ENCODE data around the gene IL27RA. TPM values are rescaled to one million over a fixed set of nuclear protein-coding genes. Genes with fewer than 3 reads are reported as not detected.

Gene IL27RA
- polyA plus RNA-seq, 1 experiment, result 6.6 TPM

- peak; percentile 100 for DNase-seq (ENCODE audit: low read depth)
- no peak for TF ChIP-seq CTCF (IDR thresholded peaks at IDR 0.05; ENCODE audit: insufficient read depth, low read depth, low read length)
- ChIA-PET CTCF (interaction anchor here (1.0 to 2.5 kb wide), 3 partner anchors 26 to 119 kb away, joined by 3 to 7 read pairs (median 3); partner anchors contain the start of genes IL27RA and MISP3), POLR2A (interaction anchor here (0.5 kb wide), 1 partner anchor 87 kb away, joined by 4 read pairs; no protein-coding TSS in a partner anchor)
- Histone ChIP-seq H3K4me3 (ENCODE audit: low read depth, low read length) (peak within 1 kb of the TSS; percentile 92), H3K36me3 (ENCODE audit: control insufficient read depth, insufficient read depth, low read length) (no peaks in the 10 kb centered on the region), H3K27me3 (ENCODE audit: control insufficient read depth, insufficient read depth, low read length) (no peaks in the 10 kb centered on the region)
Measured at GRCh38 chr19:14006085-14006765, 25.3 kb upstream of the IL27RA start, which contains the start of gene RFX1. TSS of gene RFX1 (minus strand) at chr19:14006320. CDS start at chr19:13993843, 12,477 bp downstream.

DNA sequence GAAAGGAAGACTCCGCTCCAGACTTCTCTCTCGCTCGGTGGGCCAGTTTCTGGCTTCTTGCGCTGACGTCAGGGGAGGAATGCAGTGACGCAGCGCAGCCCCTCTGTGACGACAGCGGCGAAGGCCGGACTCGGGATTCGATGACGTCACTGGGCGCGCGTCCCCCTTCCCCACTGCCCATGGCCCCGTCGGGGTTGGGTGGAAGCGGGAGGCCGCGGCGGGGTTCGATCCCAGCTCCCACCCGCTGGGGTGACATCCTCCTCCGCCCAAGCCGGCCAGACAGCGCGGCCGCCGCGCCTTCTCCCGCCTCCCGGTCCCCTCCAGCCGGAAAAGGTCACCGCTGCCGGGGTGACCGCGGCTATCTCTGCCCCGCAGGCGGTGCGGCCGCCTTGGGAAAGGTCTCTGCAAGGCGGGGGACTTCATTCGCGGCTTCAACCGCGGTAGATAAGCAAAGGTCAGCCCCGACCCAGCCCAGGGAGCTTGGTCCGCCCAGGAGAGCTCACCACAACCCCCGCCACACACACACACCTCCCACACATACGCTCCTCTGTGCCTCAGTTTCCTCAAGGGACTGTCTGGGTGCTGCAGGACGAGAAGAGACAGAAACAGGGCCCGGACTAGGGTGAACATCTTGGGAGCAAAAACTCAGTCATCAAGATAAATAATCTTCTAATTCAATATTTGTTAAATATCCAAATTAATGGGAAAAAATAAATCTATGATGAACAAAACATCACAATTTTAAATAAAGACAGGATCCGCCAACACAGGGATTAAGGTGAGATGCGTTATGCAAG, 24.6 kb upstream of the IL27RA start:
- H3K36me3 ChIP-seq (ENCODE audit: control insufficient read depth, insufficient read depth, low read length), result no peaks in the 10 kb centered on the region
- TF ChIP-seq CTCF (IDR thresholded peaks at IDR 0.05; ENCODE audit: insufficient read depth, low read depth, low read length), result no peak
- no peaks in the 10 kb centered on the region for H3K27me3 ChIP-seq (ENCODE audit: control insufficient read depth, insufficient read depth, low read length)
- DNase-seq (ENCODE audit: low read depth), result no peak
- POLR2A ChIA-PET, result interaction anchor here (0.5 kb wide), 1 partner anchor 88 kb away, joined by 4 read pairs; no protein-coding TSS in a partner anchor
- H3K4me3 ChIP-seq (ENCODE audit: low read depth, low read length), result peak overlapping the region; percentile 71
- CTCF ChIA-PET, result interaction anchor here (0.8 to 2.5 kb wide), 4 partner anchors 25 to 126 kb away, joined by 3 to 7 read pairs (median 3); partner anchors contain the start of genes IL27RA and MISP3

DNA sequence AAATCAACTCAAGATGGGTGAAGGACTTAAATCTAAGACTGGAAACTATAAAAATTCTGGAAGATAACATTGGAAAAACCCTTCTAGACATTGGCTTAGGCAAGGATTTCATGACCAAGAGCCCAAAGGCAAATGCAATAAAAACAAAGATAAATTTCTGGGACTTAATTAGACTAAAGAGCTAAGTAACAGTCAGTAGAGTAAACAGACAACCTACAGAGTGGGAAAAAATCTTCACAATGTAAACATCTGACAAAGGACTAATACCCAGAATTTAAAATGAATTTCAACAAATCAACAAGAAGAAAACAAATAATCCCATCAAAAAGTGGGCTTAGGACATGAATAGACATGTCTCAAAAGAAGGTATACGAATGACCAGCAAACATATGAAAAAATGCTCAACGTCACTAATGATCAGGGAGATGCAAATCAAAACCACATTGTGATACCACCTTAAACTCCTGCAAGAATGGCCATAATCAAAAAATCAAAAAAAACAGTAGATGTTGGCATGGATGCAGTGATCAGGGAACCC, 19.1 kb upstream of the IL27RA start:
- CTCF ChIA-PET, result no interaction called here
- no peak for TF ChIP-seq CTCF (IDR thresholded peaks at IDR 0.05; ENCODE audit: insufficient read depth, low read depth, low read length)

DNA sequence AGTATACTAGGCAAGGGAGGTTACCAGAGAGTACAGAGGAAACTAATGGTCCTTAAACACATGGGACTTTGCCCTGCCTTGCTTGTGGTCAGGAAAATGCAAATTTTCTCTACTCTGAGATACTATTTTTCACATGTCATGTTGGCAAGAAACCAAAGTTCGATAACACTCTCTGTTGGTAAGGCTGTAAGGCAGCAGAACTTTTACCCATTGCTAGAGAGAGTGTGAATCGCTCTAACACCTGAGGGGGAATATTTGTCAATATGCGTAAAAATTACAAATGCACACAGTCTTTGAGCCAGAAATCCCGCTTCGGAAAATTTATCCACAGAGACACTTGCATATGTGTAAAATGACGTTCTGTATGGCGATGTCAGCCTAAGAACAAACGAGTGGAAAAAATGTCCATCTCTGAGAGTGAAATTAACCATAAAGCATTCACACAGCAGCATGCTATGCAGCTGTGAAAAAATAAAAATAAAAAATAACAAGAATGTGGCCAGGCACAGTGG, 16.0 kb upstream of the IL27RA start:
- CTCF ChIA-PET, result interaction anchor here (1.1 kb wide), 1 partner anchor 16 kb away, joined by 4 read pairs; the partner anchor contains the start of gene IL27RA
- POLR2A ChIA-PET, result no interaction called here
- no peak for TF ChIP-seq CTCF (IDR thresholded peaks at IDR 0.05; ENCODE audit: insufficient read depth, low read depth, low read length)
- Histone ChIP-seq H3K36me3 (ENCODE audit: control insufficient read depth, insufficient read depth, low read length) (no peaks in the 10 kb centered on the region), H3K4me3 (ENCODE audit: low read depth, low read length) (no peak overlapping the region), H3K27me3 (ENCODE audit: control insufficient read depth, insufficient read depth, low read length) (no peaks in the 10 kb centered on the region)
- no peak for DNase-seq (ENCODE audit: low read depth)

More for the DNA sequence above, 19.1 kb upstream of the IL27RA start:
- DNase-seq (ENCODE audit: low read depth), result no peak
- POLR2A ChIA-PET, result interaction anchor here (0.7 kb wide), 1 partner anchor 30 kb away, joined by 4 read pairs; no protein-coding TSS in a partner anchor
- Histone ChIP-seq H3K36me3 (ENCODE audit: control insufficient read depth, insufficient read depth, low read length) (no peaks in the 10 kb centered on the region), H3K4me3 (ENCODE audit: low read depth, low read length) (no peak overlapping the region), H3K27me3 (ENCODE audit: control insufficient read depth, insufficient read depth, low read length) (no peaks in the 10 kb centered on the region)

All from BJ (cell line).